ENCODE measurements around the gene RPL36AL. TPM values are rescaled to one million over a fixed set of nuclear protein-coding genes. Genes with fewer than 3 reads are reported as not detected.
A peak's percentile ranks its signal among the peaks of the same experiment; 100 is the strongest.
"Not testable (repeated sequence)": the region's sequence is repeated elsewhere in the genome, so short reads cannot be mapped to it uniquely, and the experiment has no call there.

The RPL36AL gene
- total RNA-seq, 2 experiments from 2014 or later: 320 to 330 TPM

GRCh38 chr14:49585803-49586672, 34.4 kb downstream of the RPL36AL start, which contains the start of gene RPS29:
Gene RPS29 (minus strand): TSS chr14:49586380. CDS start chr14:49586346, 34 bp downstream.
- DNase-seq: peak; percentile 99
- POLR2A ChIA-PET: interaction anchor here (0.6 to 9.3 kb wide), 35 partner anchors 9 to 1082 kb away, joined by 3 to 243 read pairs (median 4); partner anchors contain the start of genes DMAC2L, DNAAF2, KLHDC2 and L2HGDH
- peak within 1 kb of the TSS; percentile 99 for H3K27ac Mint-ChIP-seq
- CTCF ChIA-PET: interaction anchor here (0.7 to 4.4 kb wide), 20 partner anchors 8 to 413 kb away, joined by 3 to 39 read pairs (median 4); partner anchors contain the start of genes DNAAF2, KLHDC2, LRR1 and MGAT2
- peak within 1 kb of the TSS; percentile 85 for H3K4me3 Mint-ChIP-seq
- H3K36me3 Mint-ChIP-seq (ENCODE audit: low read depth): peaks cover 55% of the 10 kb centered on the region
- no peaks in the 10 kb centered on the region for H3K9me3 Mint-ChIP-seq
- peaks cover 50% of the 10 kb centered on the region for H3K4me1 Mint-ChIP-seq
- no peaks in the 10 kb centered on the region for H3K27me3 Mint-ChIP-seq

DNA sequence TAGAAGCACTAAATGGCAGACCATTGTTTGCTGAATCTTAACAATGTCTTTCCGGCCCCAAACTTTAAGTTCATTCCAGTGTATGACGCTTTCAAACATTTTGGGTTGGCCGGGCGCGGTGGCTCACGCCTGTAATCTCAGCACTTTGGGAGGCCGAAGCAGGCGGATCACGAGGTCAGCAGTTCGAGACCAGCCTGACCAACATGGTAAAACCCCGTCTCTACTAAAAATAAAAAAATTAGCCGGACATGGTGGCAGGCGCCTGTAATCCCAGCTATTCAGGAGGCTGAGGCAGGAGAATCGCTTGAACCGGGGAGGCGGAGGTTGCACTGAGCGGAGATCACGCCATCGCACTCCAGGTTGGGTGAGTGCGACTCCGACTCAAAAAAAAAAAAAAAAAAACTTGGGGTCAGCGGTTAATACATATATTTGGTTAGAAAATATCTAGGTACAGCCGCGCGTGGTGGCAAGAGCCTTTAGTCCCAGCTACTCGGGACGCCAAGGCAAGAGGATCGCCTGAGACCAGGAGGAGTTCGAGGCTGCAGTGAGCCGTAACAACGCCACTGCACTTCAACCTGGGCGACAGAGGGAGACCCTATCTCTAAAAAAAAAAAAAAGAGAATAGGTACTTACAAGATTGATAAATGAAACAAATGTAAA, 35.3 kb downstream of the RPL36AL start:
- H3K4me1 Mint-ChIP-seq: peaks cover 53% of the 10 kb centered on the region
- DNase-seq: peak; percentile 23
- CTCF ChIA-PET: interaction anchor here (1.1 to 4.4 kb wide), 8 partner anchors 10 to 277 kb away, joined by 3 to 37 read pairs (median 9); partner anchors contain the start of genes DNAAF2, LRR1, MGAT2 and RPL36AL
- peaks cover 59% of the 10 kb centered on the region for H3K36me3 Mint-ChIP-seq (ENCODE audit: low read depth)
- not testable (repeated sequence) for H3K27me3 Mint-ChIP-seq, H3K9me3 Mint-ChIP-seq
- H3K27ac Mint-ChIP-seq: peak overlapping the region; percentile 99
- POLR2A ChIA-PET: interaction anchor here (0.6 to 9.3 kb wide), 19 partner anchors 12 to 727 kb away, joined by 3 to 243 read pairs (median 11); partner anchors contain the start of genes DMAC2L, DNAAF2, KLHDC2 and L2HGDH
- peak overlapping the region; percentile 85 for H3K4me3 Mint-ChIP-seq

- DNase-seq: no peak
- Mint-ChIP-seq H3K36me3 (ENCODE audit: low read depth) (peaks cover 62% of the 10 kb centered on the region), H3K27ac (peak overlapping the region; percentile 99), H3K4me1 (peaks cover 63% of the 10 kb centered on the region), H3K27me3 (no peaks in the 10 kb centered on the region), H3K9me3 (no peaks in the 10 kb centered on the region), H3K4me3 (peak overlapping the region; percentile 85)
- POLR2A ChIA-PET: interaction anchor here (0.7 to 9.3 kb wide), 4 partner anchors 14 to 184 kb away, joined by 3 to 243 read pairs (median 94); partner anchors contain the start of genes DNAAF2, KLHDC2, LRR1 and MGAT2
- CTCF ChIA-PET: interaction anchor here (1.1 to 1.7 kb wide), 2 partner anchors 15 to 268 kb away, joined by 3 read pairs; partner anchors contain the start of gene LRR1
Measured at GRCh38 chr14:49584058-49584457, 36.4 kb downstream of the RPL36AL start.

- Mint-ChIP-seq H3K4me3 (peak overlapping the region; percentile 85), H3K27me3 (no peaks in the 10 kb centered on the region), H3K27ac (peak overlapping the region; percentile 99), H3K36me3 (ENCODE audit: low read depth) (peaks cover 65% of the 10 kb centered on the region), H3K9me3 (no peaks in the 10 kb centered on the region), H3K4me1 (peaks cover 67% of the 10 kb centered on the region)
- ChIA-PET CTCF (no interaction called here), POLR2A (interaction anchor here (5.1 to 9.3 kb wide), 2 partner anchors 14 to 39 kb away, joined by 144 to 243 read pairs; partner anchors contain the start of genes LRR1, MGAT2 and RPL36AL)
- no peak for DNase-seq
Measured at GRCh38 chr14:49583629-49584028, 36.8 kb downstream of the RPL36AL start.

GRCh38 chr14:49582113-49582977, 38.1 kb downstream of the RPL36AL start:
- Mint-ChIP-seq H3K27me3 (no peaks in the 10 kb centered on the region), H3K27ac (peak overlapping the region; percentile 44), H3K36me3 (ENCODE audit: low read depth) (peaks cover 74% of the 10 kb centered on the region), H3K4me1 (peaks cover 71% of the 10 kb centered on the region), H3K4me3 (no peak overlapping the region), H3K9me3 (no peaks in the 10 kb centered on the region)
- DNase-seq: no peak
- CTCF ChIA-PET: no interaction called here
- POLR2A ChIA-PET: interaction anchor here (0.8 to 9.3 kb wide), 5 partner anchors 16 to 270 kb away, joined by 3 to 243 read pairs (median 4); partner anchors contain the start of genes KLHDC2, LRR1, MGAT2 and NEMF

DNA sequence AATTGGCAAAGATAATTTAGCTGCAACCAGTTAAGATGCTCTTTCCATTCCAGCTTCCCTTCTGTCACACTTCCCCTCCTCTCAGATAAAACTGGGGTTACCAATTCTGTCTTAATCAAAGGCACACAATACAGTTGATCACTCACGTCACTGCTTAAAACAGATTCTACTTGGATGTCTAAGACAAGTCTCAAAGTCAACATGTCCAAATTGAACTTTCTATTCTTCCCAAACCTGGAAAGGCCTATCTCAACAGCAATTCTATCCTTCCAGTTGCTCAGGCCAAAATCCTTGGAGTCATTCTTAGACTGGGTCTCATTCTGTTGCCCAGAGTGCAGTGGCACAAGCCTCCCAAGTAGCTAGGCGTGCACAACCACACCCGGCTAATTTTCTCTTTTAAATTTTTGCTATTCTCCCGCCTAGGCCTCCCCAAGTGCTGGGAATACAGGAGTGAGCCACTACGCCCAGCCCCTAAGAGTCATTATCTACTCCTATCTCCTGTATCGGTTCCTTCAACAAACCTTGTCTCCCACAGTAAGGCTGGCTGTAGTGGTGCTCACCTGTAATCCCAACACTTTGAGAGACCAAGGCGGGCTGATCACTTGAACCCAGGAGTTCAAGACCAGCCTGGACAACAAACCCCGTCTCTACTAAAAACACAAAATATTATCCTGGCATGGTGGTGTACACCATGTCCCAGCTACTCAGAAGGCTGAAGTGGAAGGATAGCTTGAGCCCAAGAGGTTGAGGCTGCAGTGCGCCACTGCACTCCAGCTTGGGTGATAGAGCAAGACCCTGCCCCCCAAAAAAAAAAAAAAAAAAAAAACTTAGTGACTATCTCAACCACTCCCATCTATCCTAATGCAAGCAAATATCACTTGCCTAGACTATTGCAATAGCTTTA, 39.0 kb downstream of the RPL36AL start:
- Mint-ChIP-seq H3K36me3 (ENCODE audit: low read depth) (peaks cover 80% of the 10 kb centered on the region), H3K27ac (no peak overlapping the region), H3K9me3 (no peaks in the 10 kb centered on the region), H3K4me3 (no peak overlapping the region), H3K4me1 (peaks cover 69% of the 10 kb centered on the region), H3K27me3 (no peaks in the 10 kb centered on the region)
- ChIA-PET POLR2A (interaction anchor here (0.8 to 9.3 kb wide), 4 partner anchors 16 to 271 kb away, joined by 3 to 243 read pairs (median 4); partner anchors contain the start of genes KLHDC2, LRR1 and NEMF), CTCF (no interaction called here)
- DNase-seq: no peak

GRCh38 chr14:49579841-49580240, 40.6 kb downstream of the RPL36AL start:
- no peak overlapping the region for H3K4me3 Mint-ChIP-seq

DNA sequence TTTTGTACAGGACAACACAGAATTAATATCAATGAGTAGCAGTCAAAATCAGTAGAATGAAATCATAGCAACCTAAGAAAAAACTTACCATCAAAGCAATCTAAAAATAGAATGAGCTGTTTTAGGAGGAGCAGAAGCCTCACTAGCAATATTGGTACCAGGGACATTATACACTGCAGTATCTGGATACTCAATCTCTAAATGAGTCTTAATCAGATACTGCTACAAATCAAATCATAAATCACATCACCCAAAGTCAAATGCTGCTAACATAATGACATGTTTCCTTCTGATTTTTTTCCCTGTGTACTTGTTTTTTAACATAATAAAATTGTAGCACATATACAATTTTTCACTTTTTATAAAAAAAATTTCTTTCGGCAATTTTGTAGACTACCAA, 42.3 kb downstream of the RPL36AL start:
- H3K4me1 Mint-ChIP-seq: peaks cover 50% of the 10 kb centered on the region
- H3K4me3 Mint-ChIP-seq: no peak overlapping the region
- DNase-seq: no peak
- H3K36me3 Mint-ChIP-seq (ENCODE audit: low read depth): peaks cover 74% of the 10 kb centered on the region
- POLR2A ChIA-PET: interaction anchor here (0.8 kb wide), 1 partner anchor 189 kb away, joined by 3 read pairs; the partner anchor contains the start of gene KLHDC2
- no peaks in the 10 kb centered on the region for H3K9me3 Mint-ChIP-seq
- H3K27ac Mint-ChIP-seq: peak overlapping the region; percentile 33
- no peaks in the 10 kb centered on the region for H3K27me3 Mint-ChIP-seq
- CTCF ChIA-PET: interaction anchor here (1.0 kb wide), 1 partner anchor 9 kb away, joined by 4 read pairs; no protein-coding TSS in a partner anchor

More at GRCh38 chr14:49579841-49580240, 40.6 kb downstream of the RPL36AL start:
- no peaks in the 10 kb centered on the region for H3K27me3 Mint-ChIP-seq
- H3K4me1 Mint-ChIP-seq: peaks cover 65% of the 10 kb centered on the region
- H3K36me3 Mint-ChIP-seq (ENCODE audit: low read depth): peaks cover 74% of the 10 kb centered on the region
- ChIA-PET CTCF (interaction anchor here (0.8 to 1.3 kb wide), 2 partner anchors 82 to 272 kb away, joined by 3 read pairs; partner anchors contain the start of gene NEMF), POLR2A (interaction anchor here (1.2 to 9.3 kb wide), 2 partner anchors 18 to 54 kb away, joined by 4 to 243 read pairs; partner anchors contain the start of gene LRR1)
- H3K9me3 Mint-ChIP-seq: no peaks in the 10 kb centered on the region
- peak overlapping the region; percentile 23 for H3K27ac Mint-ChIP-seq
- DNase-seq: no peak

GRCh38 chr14:49574038-49574437, 46.4 kb downstream of the RPL36AL start:
- H3K36me3 Mint-ChIP-seq (ENCODE audit: low read depth): peaks cover 67% of the 10 kb centered on the region
- no peak overlapping the region for H3K4me3 Mint-ChIP-seq
- H3K27me3 Mint-ChIP-seq: no peaks in the 10 kb centered on the region
- ChIA-PET POLR2A (interaction anchor here (3.2 kb wide), 1 partner anchor 12 kb away, joined by 11 read pairs; the partner anchor contains the start of gene RPS29), CTCF (interaction anchor here (1.1 kb wide), 1 partner anchor 12 kb away, joined by 4 read pairs; the partner anchor contains the start of gene RPS29)
- H3K9me3 Mint-ChIP-seq: no peaks in the 10 kb centered on the region
- DNase-seq: no peak
- H3K27ac Mint-ChIP-seq: no peak overlapping the region
- peaks cover 17% of the 10 kb centered on the region for H3K4me1 Mint-ChIP-seq

- no peak overlapping the region for H3K4me3 Mint-ChIP-seq
- H3K27me3 Mint-ChIP-seq: no peaks in the 10 kb centered on the region
- CTCF ChIA-PET: interaction anchor here (0.6 kb wide), 1 partner anchor 551 kb away, joined by 3 read pairs; no protein-coding TSS in a partner anchor
- H3K27ac Mint-ChIP-seq: no peak overlapping the region
- no peaks in the 10 kb centered on the region for H3K4me1 Mint-ChIP-seq
- H3K36me3 Mint-ChIP-seq (ENCODE audit: low read depth): peaks cover 33% of the 10 kb centered on the region
- POLR2A ChIA-PET: interaction anchor here (0.5 kb wide), 1 partner anchor 199 kb away, joined by 3 read pairs; the partner anchor contains the start of gene KLHDC2
- H3K9me3 Mint-ChIP-seq: no peaks in the 10 kb centered on the region
- DNase-seq: no peak
Measured at GRCh38 chr14:49569281-49569680, 51.1 kb downstream of the RPL36AL start.

Measured in activated CD4-positive, alpha-beta memory T cell treated with anti-CD3 and anti-CD28 coated beads, Interleukin-2, amount 10 ng/mL, durations not matched to agents 7 days and 5 days (primary cell).